Upper lobe of right lung (tissue), 1 donor: ENCODE measurements around the gene RUNDC3A. TPM values are rescaled to one million over a fixed set of nuclear protein-coding genes. Genes with fewer than 3 reads are reported as not detected.

Experiments
- ATAC-seq: fragments of 200-7000 bp; cut with Tn5 transposase; one replicate; pipeline ENCODE4 v1.9.1; 2020; ENCODE audit warnings: mild to moderate bottlenecking, moderate library complexity
- DNase-seq: peaks from one replicate; pipeline ENCODE4 v3.0.0-alpha.2; 2020
- H3K27ac ChIP-seq: fragments of 200-600 bp; one replicate; pipeline ENCODE4 v1.8.0; 2022
- H3K27me3 ChIP-seq: fragments of 200-600 bp; one replicate; pipeline ENCODE4 v1.8.0; 2022; ENCODE audit warnings: mild to moderate bottlenecking
- H3K36me3 ChIP-seq: fragments of 200-600 bp; one replicate; pipeline ENCODE4 v1.8.0; 2022
- H3K4me1 ChIP-seq: fragments of 200-600 bp; one replicate; pipeline ENCODE4 v1.8.0; 2022
- H3K4me3 ChIP-seq: fragments of 200-600 bp; one replicate; pipeline ENCODE4 v1.8.0; 2022; ENCODE audit warnings: mild to moderate bottlenecking
- H3K9me3 ChIP-seq: fragments of 200-600 bp; one replicate; pipeline ENCODE4 v1.8.0; 2022
- intact Hi-C: fragments of 100-400 bp; cut with DNase I; formaldehyde crosslinking; loops from one replicate; pipeline ENCODE4 v1.11.0; 2022
- total RNA-seq: library from RNA; stranded (reverse); fragmentation: NEBNext Ultra II Directional; extraction: Animal tissue kit (Norgen Biotek cat#: 25700); gene quantifications from one replicate; pipeline ENCODE4 v1.2.1, GENCODE V29; 2021
- TF ChIP-seq, protein P1 (sequence below): fragments of 200-600 bp; IDR thresholded peaks from one replicate; pipeline ENCODE4 v1.8.0; 2022; ENCODE audit warnings: antibody characterized with exemption
- donor health status: DM: no; HTN: yes; CAD: no; lungs with severe emphysema.

RUNDC3A gene
- total RNA-seq, 1 donor from 2014 or later: 0.32 TPM

DNA sequence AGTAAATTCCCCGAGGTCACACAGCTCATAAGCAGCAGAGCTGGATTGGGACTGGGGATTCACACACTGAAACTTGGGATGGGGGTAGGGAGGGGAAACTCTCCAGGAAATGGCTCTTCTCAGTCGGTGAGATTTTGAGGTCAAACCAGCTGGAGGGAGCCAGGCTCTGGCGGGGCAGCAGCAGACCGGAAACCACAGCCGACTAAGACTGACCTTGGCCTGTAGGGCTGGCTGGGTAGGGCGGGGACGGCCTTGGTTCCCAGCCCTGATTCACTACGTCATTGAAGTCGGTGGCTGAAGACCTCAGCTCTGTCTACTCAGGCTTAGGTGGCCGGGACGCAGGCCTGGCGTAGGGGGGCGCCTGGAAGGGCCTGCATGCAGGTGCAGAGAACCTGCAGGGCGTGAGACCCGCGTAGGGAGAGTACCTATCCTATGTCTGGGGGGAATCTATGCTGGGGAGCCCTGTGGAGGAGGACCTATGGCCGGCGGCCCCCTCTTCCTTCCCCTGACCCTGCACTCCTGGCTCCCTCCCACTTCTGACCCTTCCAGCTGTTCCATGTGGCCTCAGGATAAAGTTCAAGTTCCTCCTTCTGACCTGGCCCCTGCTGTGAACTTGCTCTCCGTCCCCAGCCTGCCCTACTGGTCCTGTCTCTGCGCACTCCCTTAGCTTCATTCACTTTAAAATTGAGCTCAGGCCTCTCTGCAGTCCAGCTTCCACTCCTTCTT, 28.6 kb upstream of the RUNDC3A start:
- no peak overlapping the region for H3K4me3 ChIP-seq

DNA sequence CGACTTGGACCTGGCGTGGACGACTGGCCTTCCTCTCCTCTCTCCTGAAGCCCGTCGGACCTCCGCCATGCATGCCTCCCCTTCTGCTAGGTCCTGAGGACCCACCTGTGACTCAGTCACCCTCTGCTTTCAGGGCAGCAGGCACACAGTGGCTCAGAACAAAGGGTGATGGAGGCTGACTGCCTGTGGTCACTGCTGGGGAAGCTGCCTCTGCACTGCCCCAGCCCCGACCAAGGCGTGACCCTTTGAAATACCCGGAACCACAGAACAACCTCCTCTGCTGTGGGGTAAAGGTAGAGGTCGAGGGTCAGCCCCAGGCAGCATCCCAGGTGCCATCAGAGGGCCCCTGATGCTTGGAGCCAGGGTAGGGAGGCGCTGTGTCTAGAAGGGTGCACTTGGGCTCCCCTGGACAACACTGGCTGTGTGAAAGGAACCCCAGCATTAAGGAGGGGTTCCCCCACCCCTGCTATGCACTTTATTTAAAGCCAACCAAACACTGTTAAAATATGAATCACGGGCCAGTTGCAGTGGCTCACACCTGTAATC, 27.9 kb upstream of the RUNDC3A start:
- TF ChIP-seq, protein P1, sequence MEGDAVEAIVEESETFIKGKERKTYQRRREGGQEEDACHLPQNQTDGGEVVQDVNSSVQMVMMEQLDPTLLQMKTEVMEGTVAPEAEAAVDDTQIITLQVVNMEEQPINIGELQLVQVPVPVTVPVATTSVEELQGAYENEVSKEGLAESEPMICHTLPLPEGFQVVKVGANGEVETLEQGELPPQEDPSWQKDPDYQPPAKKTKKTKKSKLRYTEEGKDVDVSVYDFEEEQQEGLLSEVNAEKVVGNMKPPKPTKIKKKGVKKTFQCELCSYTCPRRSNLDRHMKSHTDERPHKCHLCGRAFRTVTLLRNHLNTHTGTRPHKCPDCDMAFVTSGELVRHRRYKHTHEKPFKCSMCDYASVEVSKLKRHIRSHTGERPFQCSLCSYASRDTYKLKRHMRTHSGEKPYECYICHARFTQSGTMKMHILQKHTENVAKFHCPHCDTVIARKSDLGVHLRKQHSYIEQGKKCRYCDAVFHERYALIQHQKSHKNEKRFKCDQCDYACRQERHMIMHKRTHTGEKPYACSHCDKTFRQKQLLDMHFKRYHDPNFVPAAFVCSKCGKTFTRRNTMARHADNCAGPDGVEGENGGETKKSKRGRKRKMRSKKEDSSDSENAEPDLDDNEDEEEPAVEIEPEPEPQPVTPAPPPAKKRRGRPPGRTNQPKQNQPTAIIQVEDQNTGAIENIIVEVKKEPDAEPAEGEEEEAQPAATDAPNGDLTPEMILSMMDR: no peak
- Histone ChIP-seq H3K4me1 (peaks cover 17% of the 10 kb centered on the region), H3K4me3 (no peak overlapping the region), H3K9me3 (no peaks in the 10 kb centered on the region), H3K27me3 (no peaks in the 10 kb centered on the region), H3K27ac (peak overlapping the region; percentile 77), H3K36me3 (no peaks in the 10 kb centered on the region)
- intact Hi-C loops: no loop called here
- DNase-seq: no peak
- peak; percentile 63 for ATAC-seq

More for the DNA sequence above, 28.6 kb upstream of the RUNDC3A start:
- Histone ChIP-seq H3K36me3 (no peaks in the 10 kb centered on the region), H3K4me1 (peaks cover 17% of the 10 kb centered on the region), H3K9me3 (no peaks in the 10 kb centered on the region), H3K27ac (peak overlapping the region; percentile 77), H3K27me3 (no peaks in the 10 kb centered on the region)
- ATAC-seq (peak; percentile 96), DNase-seq (peak; percentile 87)
- TF ChIP-seq, protein P1: no peak
- intact Hi-C loops: no loop called here

GRCh38 chr17:44281570-44281969, 26.8 kb upstream of the RUNDC3A start:
- Histone ChIP-seq H3K27me3 (no peaks in the 10 kb centered on the region), H3K4me1 (peaks cover 17% of the 10 kb centered on the region), H3K36me3 (no peaks in the 10 kb centered on the region), H3K9me3 (no peaks in the 10 kb centered on the region), H3K27ac (no peak overlapping the region), H3K4me3 (no peak overlapping the region)
- DNase-seq (no peak), ATAC-seq (no peak)
- intact Hi-C loops: no loop called here
- TF ChIP-seq, protein P1: no peak

DNA sequence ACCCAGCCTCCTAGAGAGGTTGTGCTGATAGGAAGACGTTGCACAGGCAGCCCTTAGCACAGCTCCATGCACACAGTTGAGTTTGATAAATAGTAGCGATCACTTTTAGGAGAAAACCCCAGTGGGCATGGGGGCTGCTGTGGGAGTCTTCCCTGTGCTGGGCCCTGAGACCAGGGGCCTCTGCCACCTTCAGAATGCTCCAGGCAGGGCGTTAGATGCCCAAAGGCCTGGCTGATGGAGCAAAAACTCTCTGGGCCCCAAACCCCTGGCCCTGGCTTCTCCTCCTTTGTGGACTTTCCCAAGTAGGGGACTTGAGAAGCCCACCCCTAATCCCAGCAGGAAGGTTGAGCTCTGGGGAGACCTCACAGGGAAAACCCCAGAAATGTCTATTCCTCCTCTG, 26.1 kb upstream of the RUNDC3A start:
- TF ChIP-seq, protein P1: no peak
- Histone ChIP-seq H3K27me3 (no peaks in the 10 kb centered on the region), H3K4me1 (peaks cover 17% of the 10 kb centered on the region), H3K27ac (no peak overlapping the region), H3K9me3 (no peaks in the 10 kb centered on the region), H3K36me3 (no peaks in the 10 kb centered on the region), H3K4me3 (no peak overlapping the region)
- DNase-seq (no peak), ATAC-seq (no peak)
- intact Hi-C loops: no loop called here

DNA sequence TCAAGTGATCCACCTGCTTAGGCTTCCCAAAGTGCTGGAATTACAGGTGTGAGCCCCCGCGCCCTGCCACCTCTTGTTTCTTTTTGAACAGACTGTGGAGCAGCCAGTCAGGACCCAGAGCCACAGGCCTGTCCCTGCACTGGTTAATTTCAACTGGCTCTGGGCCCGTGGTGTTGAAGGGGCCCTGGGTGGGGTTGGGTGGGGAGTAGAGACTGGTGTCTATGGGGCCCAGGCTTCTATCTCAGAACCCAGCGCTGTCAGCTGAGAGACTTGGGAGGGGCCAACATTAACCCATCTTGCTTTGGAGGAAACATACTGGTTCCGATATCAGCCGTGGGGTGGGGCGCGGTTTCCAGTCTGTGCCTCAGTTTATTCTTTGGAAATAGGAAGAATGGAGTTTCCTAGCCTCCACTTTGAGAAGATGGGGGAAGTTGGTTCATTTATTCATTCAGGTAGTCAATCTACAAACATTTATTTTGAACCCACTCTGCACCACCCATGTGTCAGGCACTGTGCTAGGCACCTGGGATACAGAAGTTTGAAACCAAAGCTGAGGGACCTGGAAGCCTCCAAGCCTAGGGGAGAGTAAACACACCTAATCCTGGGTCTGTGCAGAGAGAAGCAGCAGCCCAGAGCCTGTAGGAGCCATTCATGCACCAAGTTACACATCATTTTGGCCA, 24.9 kb upstream of the RUNDC3A start:
- intact Hi-C loops: no loop called here
- ATAC-seq (no peak), DNase-seq (no peak)
- TF ChIP-seq, protein P1: no peak
- no peaks in the 10 kb centered on the region for H3K36me3 ChIP-seq
- H3K27ac ChIP-seq: no peak overlapping the region
- H3K4me3 ChIP-seq: no peak overlapping the region
- no peaks in the 10 kb centered on the region for H3K27me3 ChIP-seq
- no peaks in the 10 kb centered on the region for H3K9me3 ChIP-seq
- peaks cover 17% of the 10 kb centered on the region for H3K4me1 ChIP-seq
